HG02870 (cell line): Measurements from ENCODE around the gene TGM1.

Experiments
- ATAC-seq: cut with Tn5 transposase; IDR thresholded peaks from one replicate; pipeline ENCODE4 v1.9.1; 2021; ENCODE audit warnings: mild to moderate bottlenecking, moderate library complexity; ENCODE audit not compliant: unreplicated experiment

The TGM1 gene

DNA sequence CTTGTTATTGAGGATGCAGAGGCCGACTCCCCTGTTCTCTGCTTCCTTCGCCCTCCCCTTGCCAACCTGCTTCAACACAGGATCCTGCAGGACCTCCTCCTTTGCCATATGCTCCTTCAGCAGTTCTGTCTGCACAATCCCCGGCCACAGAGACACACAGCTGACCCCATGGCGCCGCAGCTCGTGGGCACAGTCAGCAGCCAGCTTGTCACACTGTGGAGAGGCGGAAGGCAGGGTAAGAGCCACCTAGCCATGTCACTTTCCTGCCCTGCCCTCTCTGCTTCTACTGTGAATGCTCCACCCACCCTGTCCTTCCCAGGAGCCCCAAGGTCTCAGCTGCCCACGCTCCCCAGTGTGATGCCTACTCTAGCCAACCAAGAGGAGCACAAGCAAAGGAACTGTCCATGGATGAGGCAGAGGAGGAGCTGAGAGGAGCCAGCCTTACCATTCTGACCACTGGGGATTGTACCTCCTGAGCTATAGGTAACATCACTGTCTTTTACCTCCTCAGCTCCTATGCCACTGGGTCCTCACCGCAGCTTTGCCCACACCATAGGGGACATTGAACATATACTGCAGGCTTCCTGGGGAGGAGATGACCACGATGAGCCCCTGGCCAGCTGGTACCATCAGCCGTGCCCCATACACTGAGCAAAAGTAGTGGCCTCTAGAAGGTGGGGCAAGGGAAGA, 29.3 kb upstream of the TGM1 start:
- ATAC-seq: no peak

DNA sequence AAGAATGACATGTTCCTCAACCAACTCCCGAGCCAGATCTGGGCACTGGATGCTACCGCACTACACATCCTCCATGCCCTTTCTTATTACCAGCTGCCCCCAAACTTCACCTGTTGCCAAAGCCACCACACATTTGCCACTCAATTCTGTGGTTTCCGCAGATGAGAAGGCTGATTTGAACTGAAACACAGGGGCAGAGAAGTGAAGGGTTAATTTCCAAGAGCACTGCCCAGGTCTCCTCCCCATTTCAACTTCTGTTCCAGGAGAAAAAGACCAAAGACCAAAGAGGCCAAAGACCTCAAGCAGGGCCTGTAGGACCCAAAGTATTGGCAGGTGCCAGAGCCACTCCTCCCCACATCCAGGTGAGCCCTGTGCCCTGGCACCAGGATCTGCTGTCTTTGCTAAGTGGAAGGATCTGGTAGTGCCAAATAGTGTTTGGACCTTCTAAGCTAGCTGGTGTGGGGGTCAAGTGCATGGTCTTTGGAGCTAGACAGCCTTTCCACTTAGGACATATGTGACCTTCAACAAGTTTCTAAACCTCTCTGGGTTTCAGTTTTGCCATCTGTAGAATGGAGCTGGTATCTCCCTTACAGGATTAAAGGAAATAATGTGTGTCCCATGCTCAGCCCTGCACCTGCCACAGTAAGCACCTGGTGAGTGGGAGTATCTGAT, 28.6 kb upstream of the TGM1 start:
- no peak for ATAC-seq

DNA sequence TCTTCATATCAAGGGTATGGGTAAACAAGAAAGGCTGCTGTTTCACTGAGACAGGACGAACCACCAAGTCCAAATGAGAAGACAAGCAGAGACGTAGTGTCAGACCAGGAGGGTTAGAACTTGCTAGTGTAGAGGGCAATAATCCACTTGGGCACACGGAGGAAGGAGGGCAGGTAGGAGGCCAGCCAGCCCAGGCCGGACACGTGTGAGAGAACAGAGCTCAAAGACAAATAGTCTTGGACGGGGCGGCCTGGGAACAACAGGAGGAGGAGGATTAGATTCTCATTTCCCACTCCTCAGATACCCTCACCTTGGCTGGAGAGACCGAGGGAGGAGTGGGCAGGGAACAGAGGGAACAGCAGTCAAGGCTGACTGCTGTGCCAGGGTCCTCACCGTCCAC, 27.8 kb upstream of the TGM1 start:
- no peak for ATAC-seq

DNA sequence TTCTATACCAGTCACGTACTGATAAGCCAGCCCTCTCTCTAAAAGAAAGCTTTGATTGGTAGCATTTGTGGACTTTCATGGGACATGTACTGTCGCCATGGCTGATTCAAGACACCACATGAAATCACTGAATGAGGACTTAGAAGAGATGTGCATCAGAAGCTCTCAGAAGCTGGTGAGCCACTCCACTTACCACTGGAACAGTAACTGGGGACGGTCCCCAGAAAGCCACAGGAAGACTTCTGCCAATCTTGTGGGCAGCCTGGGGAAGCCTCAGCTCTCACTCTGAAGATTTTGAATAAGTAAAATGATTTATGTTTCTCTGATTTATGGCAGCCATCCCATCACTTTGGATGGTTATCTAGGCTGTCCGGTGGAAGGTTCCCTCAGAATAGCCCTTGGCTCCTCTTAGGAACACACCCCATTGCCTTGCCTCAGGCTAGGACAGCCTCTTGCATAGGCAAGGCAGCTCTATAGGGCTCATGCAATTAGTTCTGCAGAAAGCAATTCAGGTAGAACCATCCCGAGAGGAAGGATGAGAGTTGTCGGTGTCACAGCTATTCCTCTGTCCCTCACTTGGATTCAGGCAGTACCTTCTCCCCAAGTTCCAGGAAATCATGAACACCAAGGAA, 26.8 kb upstream of the TGM1 start:
- ATAC-seq: peak; percentile 82

DNA sequence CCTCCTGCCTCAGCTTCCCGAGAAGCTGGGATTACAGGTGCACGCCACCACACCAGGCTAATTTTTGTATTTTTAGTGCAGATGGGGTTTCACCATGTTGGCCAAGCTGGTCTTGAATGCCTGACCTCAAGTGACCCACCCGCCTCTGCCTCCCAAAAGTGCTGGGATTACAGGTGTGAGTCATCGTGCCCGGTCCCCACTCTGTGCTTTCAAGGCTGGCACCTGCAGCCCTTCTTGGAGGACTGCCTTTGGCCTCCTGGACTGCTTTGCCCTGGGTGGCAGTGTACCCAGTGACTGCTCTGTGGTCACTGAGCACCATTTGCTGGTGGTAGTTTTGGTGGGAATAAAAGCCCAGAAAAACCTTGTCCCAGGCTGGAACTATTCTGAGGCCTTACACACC, 24.0 kb upstream of the TGM1 start:
- no peak for ATAC-seq

DNA sequence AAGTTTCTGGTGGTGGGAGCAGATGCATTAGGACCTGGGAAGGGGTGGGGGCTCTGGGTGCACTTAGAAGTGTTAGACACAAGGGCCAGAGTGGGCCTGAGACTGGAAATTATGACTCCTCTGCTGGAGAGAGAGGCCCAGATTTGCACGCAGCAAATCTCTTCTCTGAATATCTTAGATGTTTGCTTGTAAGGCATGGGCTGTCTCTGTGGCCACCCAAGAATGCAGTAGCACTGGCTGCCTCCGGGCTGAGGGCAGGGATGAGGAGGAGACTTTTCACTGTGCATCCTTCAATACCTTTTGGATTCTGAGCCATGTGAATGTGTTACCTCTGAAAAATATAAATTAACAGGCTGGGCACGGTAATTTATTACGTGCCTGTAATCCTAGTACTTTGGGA, 22.4 kb upstream of the TGM1 start:
- ATAC-seq: no peak

DNA sequence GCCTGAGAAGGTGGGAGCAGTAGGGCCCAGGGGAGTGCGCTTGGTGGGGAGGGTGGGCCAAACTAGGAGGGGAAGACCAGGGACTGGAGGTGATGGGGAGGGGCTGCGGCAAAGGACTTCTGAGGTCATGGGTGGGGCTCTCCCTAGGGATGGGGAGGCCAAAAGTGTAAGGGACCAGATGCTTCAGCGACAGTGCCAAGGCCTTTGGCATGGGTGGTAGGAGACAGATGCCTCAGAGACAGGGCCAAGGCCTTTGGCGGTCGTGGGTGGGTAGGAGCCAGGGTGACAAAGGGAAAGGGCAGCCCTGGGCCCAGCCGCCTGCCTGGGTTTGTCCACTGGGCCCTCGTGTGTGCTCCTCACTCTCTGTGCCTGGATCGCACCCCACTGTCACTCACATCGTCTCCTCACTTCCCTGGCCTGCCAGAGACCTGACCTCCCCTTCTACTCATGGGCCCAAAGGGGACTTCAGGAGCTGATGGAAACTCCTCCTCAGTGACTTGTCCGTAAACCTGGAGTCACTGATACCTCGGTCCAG, 21.6 kb upstream of the TGM1 start:
- no peak for ATAC-seq

DNA sequence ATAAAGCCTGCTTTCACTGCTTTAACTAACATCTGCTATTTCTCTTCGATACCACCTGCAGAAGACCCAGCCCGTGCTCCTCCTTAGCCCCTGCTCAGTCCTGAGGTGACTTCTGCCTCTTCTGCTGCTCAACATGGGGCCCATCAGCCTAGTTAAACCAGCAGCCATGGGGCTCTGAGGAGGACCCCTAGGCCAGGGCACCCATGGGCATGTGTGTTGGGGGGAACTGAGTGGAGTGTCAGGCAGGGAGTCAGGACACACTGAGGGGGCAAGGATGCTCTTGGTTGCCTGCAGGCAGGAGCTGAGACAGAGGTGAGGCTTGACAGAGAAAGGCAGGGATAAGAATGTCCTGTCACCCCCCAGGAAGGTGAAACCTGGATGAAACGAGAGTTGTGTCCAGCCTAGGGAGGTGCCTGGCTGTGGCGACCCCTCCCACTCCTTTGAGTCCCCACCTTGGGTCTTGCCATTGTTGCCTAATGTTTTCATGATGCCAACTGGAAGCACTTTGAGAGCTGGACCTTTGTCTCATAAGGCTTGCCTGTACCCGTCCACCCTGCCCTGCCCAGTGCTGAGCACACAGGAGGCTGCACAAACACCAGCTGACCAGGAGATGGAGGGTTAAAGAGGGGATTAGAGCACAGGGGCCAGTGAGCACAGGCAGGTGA, 21.0 kb upstream of the TGM1 start:
- ATAC-seq: no peak

DNA sequence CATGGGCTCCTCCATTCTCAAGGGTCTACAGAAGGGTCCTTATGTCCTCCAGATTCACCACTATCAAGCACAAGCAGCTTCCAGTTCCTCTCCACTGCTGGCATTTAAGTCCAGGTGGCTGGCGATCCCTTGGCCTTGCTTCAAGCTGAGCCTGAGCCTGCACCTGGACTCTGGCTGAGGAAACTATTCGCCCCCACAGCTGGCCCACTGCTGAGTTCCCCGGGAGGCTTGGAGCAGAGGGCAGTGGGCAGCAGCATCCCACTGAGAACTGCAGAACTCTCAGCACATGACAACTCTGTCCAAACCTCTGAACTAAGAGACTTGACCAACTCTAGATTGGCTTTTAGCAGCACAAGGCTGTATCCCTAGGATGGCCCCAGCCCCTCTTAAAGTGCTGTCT, 19.8 kb upstream of the TGM1 start:
- no peak for ATAC-seq

DNA sequence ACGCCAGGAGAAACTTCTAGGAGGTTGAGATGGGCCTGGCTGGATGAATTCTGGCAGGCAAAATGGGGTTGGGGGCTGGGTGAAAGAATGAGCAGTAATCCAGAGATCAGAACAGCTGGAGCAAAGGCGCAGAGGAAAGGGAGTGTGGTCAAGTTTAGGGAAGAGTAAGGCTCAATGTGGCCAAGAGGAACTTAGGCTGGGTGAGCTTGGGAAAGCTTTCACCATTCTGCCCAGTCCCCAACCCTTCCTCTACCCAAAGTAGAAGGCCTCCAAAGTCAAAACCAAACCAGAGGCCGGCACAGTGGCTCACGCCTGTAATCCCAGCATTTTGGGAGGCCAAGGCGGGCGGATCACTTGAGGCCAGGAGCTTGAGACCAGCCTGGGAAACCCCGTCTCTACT, 18.7 kb upstream of the TGM1 start:
- ATAC-seq: no peak

DNA sequence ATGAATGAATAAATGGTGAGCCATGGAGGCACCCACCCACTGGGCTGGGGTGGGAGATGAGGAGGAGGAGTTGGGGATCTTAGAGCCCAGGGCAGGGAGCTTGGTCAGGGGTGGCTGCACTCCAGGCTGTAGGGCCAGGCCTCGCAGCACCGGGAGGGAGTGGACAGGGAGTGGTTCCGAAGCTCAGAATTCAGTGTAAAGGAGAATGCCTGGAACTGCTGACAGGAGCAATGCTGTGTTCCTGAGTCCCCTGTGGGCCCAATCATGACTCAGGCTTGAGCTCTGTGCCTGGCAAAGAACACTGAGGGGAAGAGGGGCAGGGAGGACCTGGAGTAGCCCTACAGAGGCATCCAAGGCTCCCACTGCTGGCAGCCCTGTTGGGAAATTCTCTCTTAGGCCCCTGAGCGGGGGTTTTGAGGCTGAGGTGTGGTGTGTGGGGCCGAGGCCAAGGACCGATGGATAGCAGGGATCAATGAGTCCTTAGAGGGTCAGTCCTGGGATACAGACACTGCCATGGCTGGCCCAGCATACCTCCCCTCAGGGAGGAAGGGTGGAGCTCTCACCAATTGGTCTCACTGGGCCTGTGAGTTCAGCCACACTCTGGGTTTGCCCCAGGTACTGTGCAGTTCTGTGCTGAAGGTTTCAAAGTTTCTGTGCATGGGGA, 18.0 kb upstream of the TGM1 start:
- no peak for ATAC-seq

DNA sequence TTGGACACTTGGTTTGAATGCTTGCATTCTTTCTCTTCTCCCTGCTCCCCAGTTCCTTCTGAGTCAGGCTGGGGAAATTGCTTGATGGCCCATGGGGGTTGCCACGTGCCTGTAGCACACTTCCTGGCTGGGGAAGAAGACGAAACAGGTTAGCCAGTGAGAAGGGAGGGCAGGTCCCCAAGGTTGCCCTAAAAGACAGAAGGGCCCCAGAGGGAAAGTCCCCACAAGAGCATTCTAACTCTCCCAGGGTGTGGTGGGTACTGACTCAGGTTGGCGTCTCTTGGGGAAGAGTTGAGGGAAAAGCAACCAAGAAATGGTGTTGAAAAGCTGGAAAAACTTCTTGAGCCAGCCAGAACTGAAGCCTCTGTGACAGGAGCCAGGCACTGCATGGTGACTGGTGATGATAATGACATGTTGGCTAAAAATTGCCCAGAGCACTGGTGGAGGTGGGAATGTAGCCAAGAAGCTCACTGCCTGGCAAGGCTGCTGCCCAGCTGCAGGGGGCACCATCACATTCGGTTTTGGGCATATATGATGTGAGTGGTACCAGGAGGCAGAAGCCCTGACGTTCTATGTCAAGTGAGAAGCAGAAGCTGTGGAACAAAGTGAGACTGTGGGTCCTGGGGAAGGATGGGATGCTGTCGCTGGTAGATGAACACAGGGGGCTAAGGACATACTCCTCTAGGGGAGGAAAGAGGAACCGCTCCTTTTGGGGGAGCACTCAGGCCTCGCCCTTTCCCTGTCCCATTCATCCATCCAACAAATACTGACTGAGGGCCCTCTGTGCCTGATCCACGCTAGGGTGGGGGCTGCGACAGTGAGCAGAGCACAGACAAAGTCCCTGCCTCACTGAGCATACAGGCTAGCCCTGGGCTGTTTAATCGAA, 16.6 kb upstream of the TGM1 start:
- no peak for ATAC-seq

DNA sequence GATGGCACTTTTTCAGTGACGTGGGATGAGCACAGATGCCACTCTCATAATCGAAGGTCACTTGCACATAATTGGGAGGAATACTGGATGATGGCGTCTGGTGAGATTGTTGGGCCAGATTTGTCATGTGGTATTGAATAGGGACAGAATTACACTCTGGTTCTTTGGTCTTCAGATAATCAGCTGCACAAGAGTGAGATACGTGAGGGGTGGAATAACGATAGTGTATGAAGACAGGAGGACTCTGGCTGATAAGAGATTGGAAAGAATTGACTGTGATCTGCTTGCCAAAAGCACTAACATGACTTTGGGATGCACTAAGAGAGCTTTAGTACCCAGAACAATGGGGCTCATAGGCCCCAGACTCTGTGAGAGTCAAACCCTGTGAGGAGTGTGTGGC, 15.4 kb upstream of the TGM1 start:
- no peak for ATAC-seq

DNA sequence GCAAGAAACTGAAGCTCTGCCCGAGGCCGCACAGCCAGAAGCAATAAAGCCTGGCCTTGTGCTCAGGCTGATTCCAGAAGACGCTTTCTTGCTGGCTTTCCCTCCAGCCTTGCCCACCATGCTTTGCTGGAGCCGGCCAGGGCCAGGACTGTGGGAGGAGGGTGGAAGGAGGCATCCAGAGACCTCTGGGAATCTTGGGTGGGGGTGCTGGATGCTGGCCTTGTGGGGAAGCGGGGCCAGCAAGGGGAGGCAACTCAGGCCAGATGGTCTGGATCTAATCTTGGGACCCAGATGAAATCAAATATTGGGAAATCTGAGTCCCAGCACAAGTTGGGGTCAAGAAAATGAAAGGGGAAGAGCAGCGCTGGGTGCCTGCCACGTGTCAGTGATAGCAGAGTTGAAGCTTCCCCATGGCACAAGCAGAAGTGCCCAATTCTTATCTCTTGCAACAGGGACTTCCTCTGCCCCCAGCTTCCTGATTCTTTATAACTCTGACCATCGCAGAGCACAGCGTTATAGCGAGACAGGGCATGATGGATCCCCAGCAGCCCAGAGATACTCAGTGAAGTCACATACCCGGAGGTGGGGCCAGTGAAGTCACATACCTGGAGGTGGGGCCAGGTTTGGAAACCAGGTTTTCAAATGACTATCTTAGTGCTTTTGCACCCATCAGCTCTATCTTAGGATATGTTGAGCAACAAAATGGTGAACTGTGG, 14.8 kb upstream of the TGM1 start:
- ATAC-seq: no peak

DNA sequence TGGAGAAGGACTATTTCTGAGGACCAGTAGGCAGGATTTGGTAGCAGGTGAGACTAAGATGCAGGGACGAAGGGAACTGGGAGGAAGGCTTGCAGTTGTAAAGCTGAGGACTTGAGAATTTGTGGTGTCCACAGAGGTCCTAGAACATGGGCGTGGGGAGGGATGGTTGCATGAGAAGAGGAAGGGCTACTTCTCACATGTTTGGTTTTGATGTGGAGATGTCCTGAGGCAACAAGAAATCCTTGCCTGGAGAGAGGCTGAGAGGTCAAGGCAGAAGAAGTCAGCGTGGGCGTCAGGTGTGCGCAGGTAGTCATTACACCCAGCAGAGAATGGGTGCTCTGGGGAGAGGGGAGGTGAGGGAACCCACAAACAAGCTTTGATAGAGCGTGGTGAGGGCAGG, 14.1 kb upstream of the TGM1 start:
- no peak for ATAC-seq

DNA sequence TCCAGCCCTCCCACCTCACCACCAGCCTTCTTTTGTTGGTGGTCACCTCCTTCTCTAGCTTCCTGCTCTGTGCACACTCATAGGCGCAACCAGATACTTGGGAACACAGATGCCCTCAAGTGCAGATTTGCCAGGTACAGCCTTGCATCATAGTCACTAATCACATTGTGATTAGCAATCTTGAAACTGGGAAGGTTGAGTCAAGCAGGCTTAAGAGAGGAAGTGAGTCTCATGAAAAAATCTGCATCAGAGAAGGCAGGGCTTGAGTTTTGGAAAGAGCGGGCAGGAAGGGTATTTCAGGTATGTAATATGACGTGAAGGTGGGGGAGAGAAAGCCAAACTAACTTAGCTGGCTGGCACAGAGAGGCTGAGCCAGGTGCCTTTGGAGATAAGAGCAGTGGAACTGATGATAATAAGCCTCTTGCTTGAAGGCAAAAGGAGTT, 11.1 kb upstream of the TGM1 start:
- ATAC-seq: peak; percentile 53

DNA sequence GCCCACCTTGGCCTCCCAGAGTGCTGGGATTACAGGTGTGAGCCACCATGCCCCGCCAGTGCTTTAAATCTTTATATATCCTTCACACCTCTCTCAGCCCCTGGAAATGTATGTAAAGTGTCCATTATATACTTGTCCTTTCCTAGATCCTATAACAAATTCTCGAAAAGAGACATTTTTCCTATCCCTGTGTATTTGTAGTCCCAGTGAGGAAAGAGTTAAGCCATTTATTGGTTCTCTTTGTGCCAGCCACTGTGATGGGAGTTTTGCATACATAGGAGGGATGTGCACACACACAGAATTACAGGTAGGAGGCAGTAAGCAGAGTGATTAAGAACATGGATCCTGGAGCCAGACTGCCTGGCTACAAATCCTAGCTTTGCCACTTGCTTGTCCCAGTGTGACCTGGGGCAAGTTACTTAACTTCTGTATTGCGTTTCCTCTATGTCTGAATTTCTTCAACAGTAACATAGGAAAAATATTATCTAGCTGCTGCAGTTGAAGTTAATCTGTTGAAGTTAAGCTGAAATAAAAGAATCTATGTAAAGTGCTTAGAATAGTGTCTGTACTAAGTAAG, 10.5 kb upstream of the TGM1 start:
- ATAC-seq: no peak

DNA sequence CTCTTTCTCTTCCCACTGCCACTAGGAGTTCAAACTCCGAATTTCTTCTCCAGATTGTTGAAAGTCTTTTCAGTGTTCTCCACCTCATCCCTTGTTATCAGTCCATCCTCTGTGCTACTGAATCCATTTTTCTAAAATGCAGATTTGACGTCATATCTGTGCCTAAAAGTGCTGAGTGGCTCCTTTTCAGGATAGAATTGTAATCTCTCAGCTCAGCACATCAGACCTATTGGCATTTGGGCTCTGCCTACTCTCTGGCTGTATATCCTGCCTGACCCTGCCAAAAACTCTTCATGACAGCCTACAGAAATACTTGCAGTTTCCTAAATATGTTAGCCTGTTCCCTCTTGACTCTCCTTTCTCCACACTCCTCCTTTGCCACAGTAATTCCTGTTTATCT, 9.5 kb upstream of the TGM1 start:
- no peak for ATAC-seq

DNA sequence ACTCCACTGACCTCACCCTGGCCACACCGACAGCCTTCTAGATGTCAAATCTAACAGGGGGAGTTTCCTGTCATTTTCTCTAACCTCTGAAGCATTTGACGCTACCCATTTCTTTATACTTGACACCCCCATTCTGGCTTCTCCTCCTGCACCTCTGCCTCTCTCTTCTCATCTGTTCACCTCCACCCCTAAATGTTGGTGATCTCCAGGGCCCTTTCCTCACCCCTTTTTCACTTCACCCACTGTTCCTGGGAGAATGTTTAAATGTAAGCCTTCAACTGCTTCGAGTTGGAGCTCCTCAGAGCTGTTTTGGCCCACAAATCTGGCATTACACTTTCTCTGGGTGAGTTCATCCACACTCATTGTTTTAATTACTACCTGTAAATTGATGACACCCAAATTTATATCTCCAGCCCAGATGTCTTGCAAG, 8.9 kb upstream of the TGM1 start:
- ATAC-seq: no peak
